ENCODE data around the gene CDH8. TPM values are rescaled to one million over a fixed set of nuclear protein-coding genes. Genes with fewer than 3 reads are reported as not detected.

Gene CDH8
- total RNA-seq, 1 donor from 2014 or later: 0.69 TPM

- H3K4me1 Mint-ChIP-seq: no peaks in the 10 kb centered on the region
- no peak overlapping the region for H3K4me3 Mint-ChIP-seq
- H3K9me3 Mint-ChIP-seq: peaks cover 13% of the 10 kb centered on the region
- no peaks in the 10 kb centered on the region for H3K36me3 Mint-ChIP-seq (ENCODE audit: low read depth)
- ATAC-seq (ENCODE audit: low read depth) (no peak), DNase-seq (no peak)
- H3K27me3 Mint-ChIP-seq: no peaks in the 10 kb centered on the region
- ChIA-PET POLR2A (no interaction called here), CTCF (no interaction called here)
- TF ChIP-seq CTCF (IDR thresholded peaks at IDR 0.05): no peak
- intact Hi-C loops (cut with micrococcal nuclease): no loop called here
- H3K27ac Mint-ChIP-seq: no peak overlapping the region
These were observed 150.9 kb downstream of the CDH8 start for GRCh38 chr16:61885343-61885742.

GRCh38 chr16:61879306-61879705, 156.9 kb downstream of the CDH8 start:
- TF ChIP-seq CTCF (IDR thresholded peaks at IDR 0.05): no peak
- peaks cover 12% of the 10 kb centered on the region for H3K9me3 Mint-ChIP-seq
- ChIA-PET CTCF (no interaction called here), POLR2A (no interaction called here)
- no peak for ATAC-seq (ENCODE audit: low read depth)
- no peak overlapping the region for H3K4me3 Mint-ChIP-seq
- H3K27ac Mint-ChIP-seq: no peak overlapping the region
- no peak for DNase-seq
- H3K4me1 Mint-ChIP-seq: no peaks in the 10 kb centered on the region
- H3K36me3 Mint-ChIP-seq (ENCODE audit: low read depth): no peaks in the 10 kb centered on the region
- intact Hi-C loops (cut with micrococcal nuclease): no loop called here
- H3K27me3 Mint-ChIP-seq: no peaks in the 10 kb centered on the region

- POLR2A ChIA-PET: no interaction called here
- CTCF ChIA-PET: no interaction called here
- Mint-ChIP-seq H3K4me1 (no peaks in the 10 kb centered on the region), H3K27me3 (no peaks in the 10 kb centered on the region), H3K36me3 (ENCODE audit: low read depth) (no peaks in the 10 kb centered on the region), H3K27ac (no peak overlapping the region), H3K9me3 (peaks cover 12% of the 10 kb centered on the region), H3K4me3 (no peak overlapping the region)
- no peak for ATAC-seq (ENCODE audit: low read depth)
- no peak for TF ChIP-seq CTCF (IDR thresholded peaks at IDR 0.05)
- intact Hi-C loops (cut with micrococcal nuclease): no loop called here
- DNase-seq: no peak
These were observed 158.8 kb downstream of the CDH8 start for GRCh38 chr16:61877436-61877835.

GRCh38 chr16:61872778-61873119, 163.5 kb downstream of the CDH8 start:
- ATAC-seq (ENCODE audit: low read depth) (no peak), DNase-seq (no peak)
- ChIA-PET CTCF (no interaction called here), POLR2A (no interaction called here)
- Mint-ChIP-seq H3K36me3 (ENCODE audit: low read depth) (no peaks in the 10 kb centered on the region), H3K9me3 (peaks cover 4% of the 10 kb centered on the region), H3K4me3 (no peak overlapping the region), H3K27me3 (no peaks in the 10 kb centered on the region), H3K4me1 (no peaks in the 10 kb centered on the region), H3K27ac (no peak overlapping the region)
- TF ChIP-seq CTCF (IDR thresholded peaks at IDR 0.05): no peak
- intact Hi-C loops (cut with micrococcal nuclease): no loop called here

GRCh38 chr16:61871837-61872777, 164.1 kb downstream of the CDH8 start:
- Mint-ChIP-seq H3K27me3 (no peaks in the 10 kb centered on the region), H3K36me3 (ENCODE audit: low read depth) (no peaks in the 10 kb centered on the region), H3K4me3 (no peak overlapping the region), H3K27ac (no peak overlapping the region), H3K9me3 (peaks cover 2% of the 10 kb centered on the region), H3K4me1 (no peaks in the 10 kb centered on the region)
- ChIA-PET POLR2A (no interaction called here), CTCF (no interaction called here)
- intact Hi-C loops (cut with micrococcal nuclease): no loop called here
- ATAC-seq (ENCODE audit: low read depth) (no peak), DNase-seq (no peak)
- TF ChIP-seq CTCF (IDR thresholded peaks at IDR 0.05): no peak
